ENCODE data around the gene ANKRD23.
"Not testable (repeated sequence)": the region's sequence is repeated elsewhere in the genome, so short reads cannot be mapped to it uniquely, and the experiment has no call there.

Gene ANKRD23

GRCh38 chr2:96863575-96864342 is 19.9 kb upstream of the ANKRD23 start:
- DNase-seq (ENCODE audit: low spot score): no peak

GRCh38 chr2:96863056-96863455 is 19.2 kb upstream of the ANKRD23 start:
- not testable (repeated sequence) for DNase-seq (ENCODE audit: low spot score)

- DNase-seq (ENCODE audit: low spot score): no peak
Measured at GRCh38 chr2:96861074-96861473, 17.3 kb upstream of the ANKRD23 start.

- DNase-seq (ENCODE audit: low spot score): no peak
Measured at GRCh38 chr2:96860065-96861029, 16.5 kb upstream of the ANKRD23 start.

- DNase-seq (ENCODE audit: low spot score): no peak
Measured at GRCh38 chr2:96859681-96860064, 15.9 kb upstream of the ANKRD23 start.

GRCh38 chr2:96859099-96859649 is 15.4 kb upstream of the ANKRD23 start:
- DNase-seq (ENCODE audit: low spot score): no peak

- peak; percentile 98 for DNase-seq (ENCODE audit: low spot score)
Measured at GRCh38 chr2:96857667-96858372, 14.0 kb upstream of the ANKRD23 start, which contains the start of gene ANKRD39. TSS of gene ANKRD39 (minus strand) at chr2:96858016. CDS start at chr2:96857987, 29 bp downstream.

- no peak for DNase-seq (ENCODE audit: low spot score)
Measured at GRCh38 chr2:96856776-96857666, 13.2 kb upstream of the ANKRD23 start.

GRCh38 chr2:96853321-96853720 is 9.5 kb upstream of the ANKRD23 start:
- no peak for DNase-seq (ENCODE audit: low spot score)

GRCh38 chr2:96852667-96853066 is 8.8 kb upstream of the ANKRD23 start:
- no peak for DNase-seq (ENCODE audit: low spot score)

- DNase-seq (ENCODE audit: low spot score): no peak
Measured at GRCh38 chr2:96848264-96848663, 4.4 kb upstream of the ANKRD23 start.

GRCh38 chr2:96847586-96847985 is 3.8 kb upstream of the ANKRD23 start:
- no peak for DNase-seq (ENCODE audit: low spot score)

- DNase-seq (ENCODE audit: low spot score): no peak
Measured at GRCh38 chr2:96846825-96847224, 3.0 kb upstream of the ANKRD23 start.

GRCh38 chr2:96844405-96844808 is 586 bp upstream of the ANKRD23 start:
- DNase-seq (ENCODE audit: low spot score): no peak

GRCh38 chr2:96842600-96842999 is 1.2 kb downstream of the ANKRD23 start:
- DNase-seq (ENCODE audit: low spot score): no peak

GRCh38 chr2:96841701-96842495 is 1.9 kb downstream of the ANKRD23 start:
- no peak for DNase-seq (ENCODE audit: low spot score)

GRCh38 chr2:96839875-96840850 is 3.7 kb downstream of the ANKRD23 start:
- DNase-seq (ENCODE audit: low spot score): no peak

- DNase-seq (ENCODE audit: low spot score): no peak
Measured at GRCh38 chr2:96839293-96839874, 4.4 kb downstream of the ANKRD23 start.

All from kidney capillary endothelial cell (primary cell).